HCEC 1CT (cell line): ENCODE measurements around the gene ISLR.

Source experiments
- DNase-seq: peaks from one replicate; pipeline ENCODE4 v3.0.0-alpha.2; 2017

Gene ISLR

DNA sequence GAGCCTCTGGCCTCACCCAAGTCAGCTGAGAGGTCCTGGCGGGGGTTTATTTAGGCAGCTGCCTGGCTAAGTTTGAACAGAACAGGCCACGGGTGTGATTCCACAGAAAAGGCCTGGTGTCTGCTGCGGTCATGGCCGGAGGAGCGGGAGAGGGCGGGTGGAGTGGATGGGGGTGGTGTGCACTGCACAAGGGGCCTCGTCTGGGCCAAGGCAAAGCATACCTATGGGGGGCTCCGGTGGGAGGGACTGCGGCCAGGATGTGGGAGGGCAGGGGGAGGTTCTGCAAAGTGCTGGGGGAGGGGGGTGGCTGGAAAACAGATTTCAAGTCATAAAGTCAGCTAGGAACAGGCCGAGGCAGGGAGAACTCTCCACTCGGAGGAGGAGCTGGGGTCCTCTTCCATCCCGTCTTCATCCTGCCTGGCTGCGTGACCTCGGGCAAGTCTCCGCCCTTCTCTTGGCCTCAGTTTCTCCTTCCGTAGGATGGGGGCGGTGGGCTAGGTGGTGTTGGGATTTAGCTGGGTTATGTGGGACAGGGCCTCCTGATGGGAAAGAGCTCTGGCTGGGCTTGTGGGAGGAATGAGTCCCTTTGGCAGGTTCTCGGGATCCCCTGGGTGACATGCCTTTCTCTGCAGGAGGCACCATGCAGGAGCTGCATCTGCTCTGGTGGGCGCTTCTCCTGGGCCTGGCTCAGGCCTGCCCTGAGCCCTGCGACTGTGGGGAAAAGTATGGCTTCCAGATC lies 878 bp downstream of the ISLR start:
- no peak for DNase-seq

DNA sequence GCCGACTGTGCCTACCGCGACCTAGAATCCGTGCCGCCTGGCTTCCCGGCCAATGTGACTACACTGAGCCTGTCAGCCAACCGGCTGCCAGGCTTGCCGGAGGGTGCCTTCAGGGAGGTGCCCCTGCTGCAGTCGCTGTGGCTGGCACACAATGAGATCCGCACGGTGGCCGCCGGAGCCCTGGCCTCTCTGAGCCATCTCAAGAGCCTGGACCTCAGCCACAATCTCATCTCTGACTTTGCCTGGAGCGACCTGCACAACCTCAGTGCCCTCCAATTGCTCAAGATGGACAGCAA lies 1.4 kb downstream of the ISLR start:
- DNase-seq = no peak

DNA sequence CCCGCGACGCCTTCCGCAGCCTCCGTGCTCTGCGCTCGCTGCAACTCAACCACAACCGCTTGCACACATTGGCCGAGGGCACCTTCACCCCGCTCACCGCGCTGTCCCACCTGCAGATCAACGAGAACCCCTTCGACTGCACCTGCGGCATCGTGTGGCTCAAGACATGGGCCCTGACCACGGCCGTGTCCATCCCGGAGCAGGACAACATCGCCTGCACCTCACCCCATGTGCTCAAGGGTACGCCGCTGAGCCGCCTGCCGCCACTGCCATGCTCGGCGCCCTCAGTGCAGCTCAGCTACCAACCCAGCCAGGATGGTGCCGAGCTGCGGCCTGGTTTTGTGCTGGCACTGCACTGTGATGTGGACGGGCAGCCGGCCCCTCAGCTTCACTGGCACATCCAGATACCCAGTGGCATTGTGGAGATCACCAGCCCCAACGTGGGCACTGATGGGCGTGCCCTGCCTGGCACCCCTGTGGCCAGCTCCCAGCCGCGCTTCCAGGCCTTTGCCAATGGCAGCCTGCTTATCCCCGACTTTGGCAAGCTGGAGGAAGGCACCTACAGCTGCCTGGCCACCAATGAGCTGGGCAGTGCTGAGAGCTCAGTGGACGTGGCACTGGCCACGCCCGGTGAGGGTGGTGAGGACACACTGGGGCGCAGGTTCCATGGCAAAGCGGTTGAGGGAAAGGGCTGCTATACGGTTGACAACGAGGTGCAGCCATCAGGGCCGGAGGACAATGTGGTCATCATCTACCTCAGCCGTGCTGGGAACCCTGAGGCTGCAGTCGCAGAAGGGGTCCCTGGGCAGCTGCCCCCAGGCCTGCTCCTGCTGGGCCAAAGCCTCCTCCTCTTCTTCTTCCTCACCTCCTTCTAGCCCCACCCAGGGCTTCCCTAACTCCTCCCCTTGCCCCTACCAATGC lies 2.0 kb downstream of the ISLR start:
- DNase-seq = no peak

DNA sequence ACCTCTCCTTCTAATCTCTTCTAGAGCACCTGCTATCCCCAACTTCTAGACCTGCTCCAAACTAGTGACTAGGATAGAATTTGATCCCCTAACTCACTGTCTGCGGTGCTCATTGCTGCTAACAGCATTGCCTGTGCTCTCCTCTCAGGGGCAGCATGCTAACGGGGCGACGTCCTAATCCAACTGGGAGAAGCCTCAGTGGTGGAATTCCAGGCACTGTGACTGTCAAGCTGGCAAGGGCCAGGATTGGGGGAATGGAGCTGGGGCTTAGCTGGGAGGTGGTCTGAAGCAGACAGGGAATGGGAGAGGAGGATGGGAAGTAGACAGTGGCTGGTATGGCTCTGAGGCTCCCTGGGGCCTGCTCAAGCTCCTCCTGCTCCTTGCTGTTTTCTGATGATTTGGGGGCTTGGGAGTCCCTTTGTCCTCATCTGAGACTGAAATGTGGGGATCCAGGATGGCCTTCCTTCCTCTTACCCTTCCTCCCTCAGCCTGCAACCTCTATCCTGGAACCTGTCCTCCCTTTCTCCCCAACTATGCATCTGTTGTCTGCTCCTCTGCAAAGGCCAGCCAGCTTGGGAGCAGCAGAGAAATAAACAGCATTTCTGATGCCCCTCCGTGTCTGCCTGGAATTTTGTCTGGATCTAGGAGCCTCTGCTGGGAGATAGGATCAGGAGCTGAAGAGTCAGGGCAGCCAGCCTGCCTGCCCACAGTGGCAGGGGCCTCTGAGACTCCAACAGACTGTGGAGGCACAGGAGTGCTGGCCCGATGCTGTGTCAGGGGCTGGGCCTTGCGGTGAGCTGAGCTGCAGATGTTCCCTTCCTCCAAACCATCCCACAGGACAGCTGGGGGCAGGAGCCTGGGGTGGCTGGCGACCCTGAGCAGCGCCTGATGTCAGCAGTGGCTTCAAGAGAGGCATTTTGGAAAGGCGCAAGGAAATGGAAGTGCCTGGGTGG lies 3.0 kb downstream of the ISLR start:
- no peak for DNase-seq

DNA sequence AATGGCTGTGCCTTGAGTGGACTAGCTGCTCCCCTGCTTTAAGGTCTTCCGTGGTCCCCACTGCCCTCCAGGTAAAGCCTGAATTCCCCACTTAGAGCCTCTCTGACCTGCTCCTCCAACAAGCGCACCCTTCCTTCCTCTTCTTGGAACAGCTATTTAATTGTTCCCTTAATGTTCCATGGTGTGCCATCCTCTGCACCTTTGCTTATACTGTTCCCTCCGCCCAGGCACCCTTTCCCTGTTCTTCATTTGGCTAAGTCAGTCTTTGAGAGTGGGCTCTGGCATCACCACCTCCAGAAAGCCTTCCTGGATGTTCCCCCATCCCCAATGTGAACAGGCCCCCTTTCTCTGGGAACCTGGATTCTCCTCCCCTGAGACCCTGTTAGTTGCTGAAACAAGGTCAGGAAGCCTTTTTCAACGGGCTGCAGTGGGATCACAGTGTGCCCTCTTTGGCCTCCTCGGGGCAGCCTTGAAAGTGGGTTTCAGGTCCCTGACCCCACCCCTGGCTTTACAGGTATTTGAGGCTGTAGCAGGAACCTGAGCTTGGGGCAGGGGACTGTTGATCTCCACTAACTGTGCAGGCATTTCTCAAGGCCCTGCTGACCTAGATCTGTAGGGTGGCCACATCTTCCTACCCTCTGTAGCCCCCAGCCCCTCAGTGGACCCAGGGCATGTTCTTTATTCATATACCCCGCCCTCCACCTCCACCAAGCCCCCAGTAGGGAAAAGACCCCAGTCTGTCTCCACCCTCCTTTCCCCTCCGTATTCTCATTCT lies 5.0 kb downstream of the ISLR start:
- no peak for DNase-seq

DNA sequence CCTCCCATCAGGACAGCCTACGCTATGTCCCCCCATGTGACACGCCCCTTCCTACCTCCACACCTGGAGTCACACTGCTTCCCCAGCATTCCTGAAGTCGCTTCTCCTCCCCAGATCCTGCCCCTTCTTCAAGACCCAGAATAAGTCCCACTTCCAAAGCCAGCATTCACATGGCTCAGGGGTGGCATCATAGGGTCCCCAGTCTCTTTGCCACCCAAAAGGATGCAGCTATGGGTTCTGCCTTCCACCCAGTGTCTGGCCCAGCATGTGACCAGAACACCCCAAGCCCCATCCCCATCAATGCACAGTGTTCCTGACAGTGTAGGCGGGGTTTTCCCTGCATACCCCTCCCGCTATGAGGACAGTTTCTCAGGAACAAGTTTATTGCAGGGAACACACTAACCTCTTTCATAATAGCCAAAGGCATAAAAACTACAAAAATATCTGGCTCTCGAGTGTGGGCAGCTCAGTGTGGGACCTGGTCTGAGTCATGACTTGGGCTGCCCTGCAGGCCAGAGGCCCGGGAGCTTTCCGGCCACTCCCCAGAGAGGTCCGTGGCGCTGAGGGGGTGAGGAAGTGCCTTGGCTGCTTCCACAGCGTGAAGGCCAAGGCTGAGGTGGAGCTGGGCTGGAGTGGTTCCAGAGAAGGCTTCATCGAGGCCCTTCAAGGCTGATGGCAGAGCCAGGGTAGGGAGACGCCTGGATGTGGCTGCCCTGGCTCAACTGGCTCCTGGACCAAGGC lies 5.8 kb downstream of the ISLR start:
- DNase-seq = peak; percentile 79

DNA sequence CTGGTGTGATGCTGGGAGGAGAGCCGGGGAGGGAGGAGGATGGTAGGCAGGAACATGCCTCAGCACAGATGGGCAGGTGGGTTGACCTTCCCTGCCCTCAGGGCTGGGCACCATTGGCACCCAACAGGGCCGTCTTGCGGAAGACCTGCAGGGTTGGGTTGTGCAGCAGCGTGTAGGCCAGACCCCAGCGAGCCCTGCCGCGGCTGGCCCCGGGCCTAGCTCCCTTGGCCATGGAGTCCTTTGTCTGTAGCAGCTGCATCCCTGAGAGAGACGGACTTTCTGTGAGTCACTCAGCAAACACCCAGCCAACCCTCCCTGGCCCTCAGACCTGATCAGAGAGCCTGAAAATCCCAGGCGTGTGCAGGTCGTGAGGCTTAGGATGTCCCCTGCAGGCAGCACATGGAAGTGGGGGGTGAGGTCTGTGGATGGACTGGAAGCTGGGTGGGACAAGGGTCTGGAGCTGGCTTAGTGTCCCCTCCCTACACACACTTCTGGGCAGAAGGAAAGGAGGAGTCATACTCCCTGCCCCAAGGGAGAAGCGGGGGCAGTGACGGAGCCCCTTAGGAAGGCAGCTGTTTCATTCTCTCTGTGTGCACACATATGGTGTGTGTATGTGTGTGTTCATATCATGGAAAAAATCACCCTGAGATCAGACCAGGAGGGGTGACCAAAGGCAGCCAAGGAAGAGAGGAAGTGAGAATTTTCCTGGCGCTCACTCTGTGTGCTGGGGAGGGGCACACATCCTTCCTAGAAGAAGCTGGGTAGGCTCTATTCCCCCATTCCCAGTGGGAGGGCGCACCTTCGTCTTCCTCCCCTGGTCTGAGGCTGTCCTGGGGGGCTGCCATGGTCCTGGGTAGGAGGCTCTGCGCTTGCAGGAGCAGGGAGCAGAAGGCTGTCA lies 6.7 kb downstream of the ISLR start:
- no peak for DNase-seq

DNA sequence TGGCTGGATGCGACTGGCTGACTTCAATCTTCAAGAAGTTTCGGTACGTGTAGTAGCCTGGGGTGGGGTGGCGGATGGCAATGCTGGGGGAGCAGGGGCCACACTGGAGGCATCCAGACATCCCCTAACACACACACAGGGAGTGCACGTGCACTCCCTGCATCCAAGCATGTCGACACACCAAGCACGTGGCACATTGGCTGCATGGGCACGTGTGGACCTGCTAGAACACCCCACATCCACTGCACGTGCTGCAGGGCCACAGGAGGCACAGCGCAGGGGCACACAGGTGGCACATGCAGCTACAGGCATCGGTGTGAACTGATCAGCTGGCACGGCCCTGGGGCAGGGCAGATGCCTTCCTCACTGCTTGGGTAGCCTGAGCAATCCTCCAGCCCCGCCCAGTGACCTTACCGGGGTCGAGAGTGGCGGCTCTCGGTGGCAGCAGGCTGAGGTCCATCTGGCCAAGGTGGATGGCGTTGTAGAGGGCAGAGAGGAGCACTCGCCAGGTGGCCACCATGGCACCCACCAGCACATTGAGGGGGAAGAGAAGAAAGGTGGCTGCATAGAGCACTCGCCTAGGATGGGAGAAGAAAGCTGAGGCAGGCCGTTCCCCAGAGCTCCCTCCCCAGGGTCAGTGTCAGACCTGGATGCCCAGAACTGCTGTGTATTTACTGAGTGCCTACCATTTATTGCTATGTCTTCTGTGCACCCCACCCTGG lies 7.5 kb downstream of the ISLR start:
- DNase-seq = no peak

DNA sequence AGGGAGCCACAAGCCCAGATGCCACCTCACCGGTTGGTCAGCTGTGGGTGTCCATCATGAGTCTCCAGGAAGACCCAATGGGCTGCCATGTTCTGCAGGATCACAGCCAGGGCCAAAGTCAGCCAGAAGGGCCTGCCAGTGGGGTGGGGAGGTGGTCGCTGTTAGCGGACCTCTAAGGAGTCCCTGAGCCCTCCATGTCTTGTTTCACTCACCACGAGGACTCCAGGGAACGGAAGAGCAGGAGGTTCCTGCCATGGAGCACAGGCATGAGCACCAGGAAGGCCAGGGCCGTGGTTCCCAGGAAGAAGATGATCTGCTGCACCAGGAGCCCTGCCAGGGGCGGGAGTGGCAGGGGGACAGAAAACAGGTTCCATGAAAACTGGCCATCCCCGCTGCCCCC lies 8.6 kb downstream of the ISLR start:
- DNase-seq = no peak

DNA sequence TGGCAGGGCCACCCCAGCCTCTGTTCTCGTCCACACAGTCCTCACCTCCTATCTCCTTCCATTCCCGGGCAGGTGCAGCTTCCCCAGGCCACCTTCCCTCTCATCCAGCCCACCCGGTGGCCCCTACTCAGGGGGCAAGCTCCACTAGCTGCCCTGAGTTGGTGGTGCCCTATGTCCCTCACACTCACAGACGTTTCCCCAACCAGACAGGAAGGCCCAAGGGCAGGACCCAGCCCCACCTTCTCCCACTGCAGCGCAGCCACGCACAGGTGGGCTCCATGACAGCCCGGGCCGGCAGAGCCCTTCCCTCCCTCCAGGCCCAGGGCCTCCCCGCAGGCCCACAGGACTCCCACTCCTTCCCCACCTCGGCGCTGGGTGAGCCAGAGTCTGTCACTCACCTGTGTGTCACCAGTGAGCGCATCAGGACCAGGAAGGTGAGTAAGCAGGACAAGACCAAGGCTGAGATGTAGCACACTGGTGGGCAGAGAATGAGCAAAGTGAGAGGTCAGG lies 11.1 kb downstream of the ISLR start:
- no peak for DNase-seq

DNA sequence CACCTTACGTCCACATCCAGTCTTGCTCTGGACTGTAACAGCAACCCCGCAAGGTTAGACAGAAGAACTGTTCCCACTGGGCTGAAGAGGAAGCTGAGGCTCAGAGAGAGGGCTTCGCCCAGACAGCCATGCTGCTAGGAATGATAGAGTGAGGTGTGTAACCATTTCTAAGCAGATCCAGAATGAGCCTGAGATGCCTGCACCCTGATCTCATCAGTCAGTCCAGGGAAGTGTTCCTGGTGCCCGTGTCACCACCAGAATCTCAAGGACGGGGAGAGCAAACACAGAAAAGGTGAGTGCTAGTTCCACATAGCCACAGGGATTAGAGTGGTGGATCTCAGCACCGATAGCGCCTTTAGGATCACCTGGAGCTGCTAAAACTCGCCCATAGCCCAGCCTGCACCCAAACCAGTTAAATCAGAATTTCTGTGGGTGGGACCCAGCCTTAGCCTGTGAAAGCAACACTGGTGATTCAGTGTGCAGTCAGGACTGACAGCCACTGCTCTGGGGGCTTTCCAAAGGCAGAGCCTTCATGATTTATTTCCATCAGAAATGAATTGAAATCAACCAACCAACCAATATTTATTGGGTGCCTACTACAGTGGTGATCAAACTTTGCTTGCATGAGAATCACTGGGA lies 12.3 kb downstream of the ISLR start:
- no peak for DNase-seq

DNA sequence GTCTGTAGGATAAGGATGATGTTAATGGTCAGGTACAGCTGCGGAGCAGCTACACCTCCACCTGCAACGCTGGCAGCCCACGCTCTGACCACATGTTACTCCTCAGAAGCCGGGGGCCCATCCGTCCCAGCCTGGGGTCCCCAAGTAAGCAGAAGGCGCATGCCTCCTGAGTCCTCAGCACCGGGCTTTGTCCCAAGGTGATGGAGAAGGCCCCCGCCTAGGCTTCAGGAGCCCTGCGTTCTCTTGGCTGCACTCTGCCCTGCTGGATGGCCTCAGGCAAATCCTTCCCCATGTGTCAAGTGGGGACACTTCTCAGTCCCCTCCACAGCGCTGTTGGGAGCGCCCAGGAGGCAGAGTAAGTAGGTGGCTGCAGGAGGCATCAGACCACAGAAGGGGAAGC lies 14.7 kb downstream of the ISLR start:
- no peak for DNase-seq

DNA sequence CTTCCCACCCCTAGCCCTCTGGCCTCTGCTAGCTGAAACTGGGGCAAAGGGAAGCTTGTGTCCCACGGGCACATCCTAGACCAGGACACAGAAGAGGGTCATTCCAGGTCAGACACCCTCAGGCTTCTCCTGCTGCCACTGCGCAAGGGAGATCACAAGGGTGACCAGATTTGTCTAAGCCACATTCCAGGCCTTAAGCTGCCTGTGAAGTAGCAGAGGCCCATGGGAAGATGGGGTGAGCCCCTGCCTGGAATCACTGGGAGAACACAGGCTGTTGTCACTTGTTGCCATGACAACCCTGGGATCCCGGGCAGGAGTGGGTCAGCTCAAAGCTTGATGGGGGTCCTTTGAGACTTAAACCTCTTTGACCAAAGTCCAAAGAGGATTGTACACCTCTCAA lies 18.3 kb downstream of the ISLR start:
- no peak for DNase-seq

DNA sequence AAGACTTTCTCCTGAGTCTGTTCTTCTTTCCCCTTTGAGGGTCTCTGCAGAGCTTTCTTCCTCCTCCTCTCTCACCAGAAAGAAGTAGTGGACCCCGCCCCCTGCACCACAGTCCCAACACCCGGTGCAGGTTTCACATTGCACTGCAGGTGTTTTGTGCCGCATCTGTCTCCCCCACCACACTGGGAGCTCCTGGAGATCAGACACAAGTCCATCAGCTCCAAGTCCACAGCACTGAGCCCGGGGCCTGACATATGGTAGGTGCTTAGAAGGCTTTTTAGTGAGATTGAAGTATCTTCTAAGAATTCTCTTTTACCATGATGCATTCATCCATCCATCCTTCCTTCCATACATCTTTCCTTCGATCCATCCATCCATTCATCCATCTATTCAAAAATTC lies 19.2 kb downstream of the ISLR start:
- no peak for DNase-seq

DNA sequence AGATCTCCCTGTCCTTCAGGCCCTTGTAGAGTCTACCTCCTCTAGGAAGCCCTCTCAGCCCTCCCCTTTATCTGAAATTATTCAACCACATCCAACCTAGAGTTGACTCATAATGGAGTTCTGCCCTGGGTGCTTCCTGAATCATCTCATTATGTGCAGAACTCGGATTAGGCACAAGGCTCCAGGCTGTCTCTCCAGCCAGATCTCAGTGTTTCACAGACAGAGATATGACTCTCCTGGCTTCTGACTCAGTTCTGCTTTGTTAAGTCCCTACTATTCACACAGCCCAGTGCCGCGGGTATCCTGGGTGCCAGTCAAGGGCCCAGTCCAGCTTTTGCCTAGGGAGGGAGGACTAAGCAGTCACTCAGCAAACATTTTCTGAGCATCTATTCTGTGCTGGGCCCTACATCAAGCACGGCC lies 19.8 kb downstream of the ISLR start:
- DNase-seq = peak; percentile 67

DNA sequence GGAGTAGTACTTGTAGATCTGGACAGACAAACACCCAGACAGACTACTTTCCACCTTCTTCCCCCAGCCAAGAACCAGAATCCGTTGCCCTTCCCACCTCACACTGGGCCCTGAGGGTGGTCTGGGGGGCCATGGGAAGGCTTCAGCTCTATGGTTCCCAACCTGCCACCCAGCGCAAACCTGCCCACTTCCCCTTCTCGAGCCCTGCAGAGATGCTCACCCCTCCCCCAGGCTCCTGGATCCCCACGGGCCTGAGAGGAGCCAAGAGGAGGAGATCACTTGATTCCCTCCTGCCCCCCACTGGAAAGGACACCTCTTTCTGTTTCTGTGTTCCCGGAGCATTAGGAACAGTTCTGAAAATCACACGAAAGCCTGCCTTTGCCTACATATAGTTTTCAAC lies 20.4 kb downstream of the ISLR start:
- DNase-seq = no peak

DNA sequence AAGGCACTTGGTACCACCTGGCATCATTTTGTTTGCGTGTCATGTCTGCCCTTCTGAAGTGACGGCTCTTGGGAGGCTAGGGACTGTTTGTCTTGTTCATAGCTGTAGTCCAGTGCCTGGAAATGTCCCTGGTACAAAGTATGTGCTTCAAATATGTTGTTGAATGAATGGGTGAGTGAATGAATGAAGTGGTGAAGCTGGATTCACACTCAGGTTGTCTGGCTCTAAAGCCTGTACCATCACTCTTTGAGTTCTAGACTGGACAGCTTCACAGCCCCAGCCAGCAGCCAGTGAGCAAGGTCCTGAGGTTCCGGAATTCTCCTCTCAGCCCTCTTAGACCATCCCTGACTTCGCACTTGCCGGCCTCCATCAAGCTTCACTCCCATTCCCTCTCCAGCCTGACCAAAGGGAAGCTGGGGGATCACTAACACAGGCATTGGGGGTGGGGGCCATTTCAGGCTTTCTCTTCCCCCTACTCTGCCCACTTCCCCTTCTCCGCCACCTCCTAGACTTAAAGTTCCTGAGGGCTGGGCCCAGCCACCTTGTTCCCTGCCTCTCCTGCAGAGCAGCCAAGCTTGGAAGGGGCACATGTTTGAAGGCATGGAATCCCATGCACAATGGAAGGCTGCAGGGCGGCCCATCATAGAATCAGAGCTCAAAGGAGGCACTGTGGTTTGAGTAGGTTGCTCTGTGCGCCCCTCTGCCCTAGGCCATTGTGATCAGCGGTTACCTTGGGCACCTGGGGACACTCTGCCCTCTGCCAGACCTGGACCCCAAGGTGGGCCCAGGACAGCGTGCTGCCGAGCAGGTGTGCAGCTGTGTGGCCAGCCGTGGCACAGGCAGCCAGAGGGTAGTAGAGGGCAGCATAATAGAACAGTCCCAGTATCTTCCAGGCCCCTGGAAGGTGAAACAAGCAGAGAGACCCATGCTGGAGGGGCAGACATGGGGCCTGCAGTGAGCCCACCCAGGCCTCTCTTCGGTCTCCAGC lies 21.4 kb downstream of the ISLR start:
- no peak for DNase-seq

DNA sequence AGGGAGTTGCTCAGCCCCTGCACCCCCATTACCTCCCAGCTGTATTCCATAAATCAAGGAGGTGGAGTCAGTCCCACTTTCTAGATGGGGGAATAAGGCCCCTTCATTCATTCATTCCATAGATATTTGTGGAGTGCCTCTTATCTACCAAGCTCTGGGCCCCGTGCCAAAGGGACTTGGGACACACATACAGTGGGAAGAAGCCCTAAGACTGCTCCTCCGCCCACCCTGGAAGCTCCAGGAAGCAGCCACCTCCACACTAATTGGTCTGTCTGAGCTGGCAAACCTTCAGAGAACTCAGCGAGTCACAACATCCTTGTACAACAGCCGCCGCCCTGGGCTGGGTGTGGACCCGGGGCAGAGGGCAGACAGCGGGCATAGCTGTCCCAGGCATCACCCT lies 22.7 kb downstream of the ISLR start:
- peak; percentile 18 for DNase-seq
